NCI-H526 (cell line): ENCODE measurements around the gene CDC42SE1.

ENCODE experiments used
- DNase-seq, 2 experiments: peaks; one replicate each; lab custom pipeline; 2025; lab: John Stamatoyannopoulos, UW

CDC42SE1 gene

GRCh38 chr1:151051356-151052009, 7.9 kb downstream of the CDC42SE1 start:
- DNase-seq, result peak in 1 of 2 experiments; percentile 31

GRCh38 chr1:151050051-151050688, 9.3 kb downstream of the CDC42SE1 start:
- DNase-seq, result no peak

DNA sequence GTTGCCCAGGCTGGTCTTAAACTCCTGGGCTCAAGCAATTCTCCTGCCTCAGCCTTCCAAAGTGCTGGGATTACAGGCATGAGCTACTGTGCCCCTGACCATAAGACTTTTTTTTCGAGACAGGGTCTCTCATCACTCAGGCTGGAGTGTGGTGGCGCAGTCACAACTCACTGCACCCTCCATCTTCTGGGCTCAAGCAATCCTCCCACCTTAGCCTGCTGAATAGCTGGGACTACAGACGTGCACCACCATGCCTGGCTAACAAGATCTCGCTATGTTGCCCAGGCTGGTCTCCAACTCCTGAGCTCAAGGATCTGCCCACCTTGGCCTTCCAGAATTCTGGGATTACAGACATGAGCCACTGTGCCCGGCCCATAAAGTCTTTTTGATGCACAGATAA, 10.0 kb downstream of the CDC42SE1 start:
- DNase-seq, result no peak

DNA sequence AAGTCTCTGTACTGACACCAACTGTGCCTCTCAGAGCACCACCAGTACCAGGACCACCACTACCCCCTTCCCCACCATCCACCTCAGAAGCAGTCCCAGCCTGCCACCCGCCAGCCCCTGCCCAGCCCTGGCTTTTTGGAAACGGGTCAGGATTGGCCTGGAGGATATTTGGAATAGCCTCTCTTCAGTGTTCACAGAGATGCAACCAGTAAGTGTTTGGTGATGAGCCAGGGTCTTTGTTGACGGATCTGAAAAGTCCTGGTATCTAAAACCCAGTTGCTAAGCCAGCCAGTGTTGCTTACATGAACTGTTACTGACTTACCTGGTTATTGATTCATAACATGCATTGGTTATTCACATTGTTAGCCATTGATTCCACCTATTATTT, 10.8 kb downstream of the CDC42SE1 start:
- DNase-seq, result no peak

DNA sequence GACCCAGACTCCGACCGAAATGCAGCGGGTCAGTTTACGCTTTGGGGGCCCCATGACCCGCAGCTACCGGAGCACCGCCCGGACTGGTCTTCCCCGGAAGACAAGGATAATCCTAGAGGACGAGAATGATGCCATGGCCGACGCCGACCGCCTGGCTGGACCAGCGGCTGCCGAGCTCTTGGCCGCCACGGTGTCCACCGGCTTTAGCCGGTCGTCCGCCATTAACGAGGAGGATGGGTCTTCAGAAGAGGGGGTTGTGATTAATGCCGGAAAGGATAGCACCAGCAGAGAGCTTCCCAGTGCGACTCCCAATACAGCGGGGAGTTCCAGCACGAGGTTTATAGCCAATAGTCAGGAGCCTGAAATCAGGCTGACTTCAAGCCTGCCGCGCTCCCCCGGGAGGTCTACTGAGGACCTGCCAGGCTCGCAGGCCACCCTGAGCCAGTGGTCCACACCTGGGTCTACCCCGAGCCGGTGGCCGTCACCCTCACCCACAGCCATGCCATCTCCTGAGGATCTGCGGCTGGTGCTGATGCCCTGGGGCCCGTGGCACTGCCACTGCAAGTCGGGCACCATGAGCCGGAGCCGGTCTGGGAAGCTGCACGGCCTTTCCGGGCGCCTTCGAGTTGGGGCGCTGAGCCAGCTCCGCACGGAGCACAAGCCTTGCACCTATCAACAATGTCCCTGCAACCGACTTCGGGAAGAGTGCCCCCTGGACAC, 11.3 kb downstream of the CDC42SE1 start:
- DNase-seq, result peak; percentile 84 to 94

DNA sequence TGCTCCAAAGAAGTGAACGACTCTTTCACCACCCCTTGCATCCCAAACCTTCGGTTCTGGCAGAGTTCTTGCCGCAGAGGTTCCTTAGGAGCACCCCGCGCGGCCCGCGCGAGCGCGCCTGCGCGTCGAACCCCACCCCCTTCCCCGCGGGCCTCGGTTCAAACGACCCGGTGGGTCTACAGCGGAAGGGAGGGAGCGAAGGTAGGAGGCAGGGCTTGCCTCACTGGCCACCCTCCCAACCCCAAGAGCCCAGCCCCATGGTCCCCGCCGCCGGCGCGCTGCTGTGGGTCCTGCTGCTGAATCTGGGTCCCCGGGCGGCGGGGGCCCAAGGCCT, 11.9 kb downstream of the CDC42SE1 start, which contains the start of gene C1orf56:
C1orf56 (plus strand) TSS at position 161 of the 334 bp plus-strand sequence; CDS start at position 258, 97 bp downstream.
- peak; percentile 80 to 97 for DNase-seq

DNA sequence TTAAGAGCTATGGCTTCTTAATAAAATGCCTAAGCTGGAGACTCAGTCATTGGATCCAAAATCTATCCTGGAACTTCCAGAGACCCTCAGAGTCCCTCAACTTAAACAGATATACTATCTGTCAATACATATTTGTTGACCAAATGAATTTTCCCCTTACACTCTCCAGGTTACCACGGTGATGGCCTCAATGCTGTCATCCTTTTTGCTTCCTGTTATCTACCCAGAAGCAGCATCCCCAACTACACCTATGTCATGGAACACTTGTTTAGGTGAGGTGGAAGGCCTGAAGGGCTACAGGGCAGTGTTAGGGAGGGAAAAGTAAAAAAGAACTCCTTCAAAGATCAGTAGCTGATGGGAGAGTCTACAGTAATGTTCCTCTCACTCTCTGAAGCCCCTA, 16.3 kb downstream of the CDC42SE1 start:
- no peak for DNase-seq

DNA sequence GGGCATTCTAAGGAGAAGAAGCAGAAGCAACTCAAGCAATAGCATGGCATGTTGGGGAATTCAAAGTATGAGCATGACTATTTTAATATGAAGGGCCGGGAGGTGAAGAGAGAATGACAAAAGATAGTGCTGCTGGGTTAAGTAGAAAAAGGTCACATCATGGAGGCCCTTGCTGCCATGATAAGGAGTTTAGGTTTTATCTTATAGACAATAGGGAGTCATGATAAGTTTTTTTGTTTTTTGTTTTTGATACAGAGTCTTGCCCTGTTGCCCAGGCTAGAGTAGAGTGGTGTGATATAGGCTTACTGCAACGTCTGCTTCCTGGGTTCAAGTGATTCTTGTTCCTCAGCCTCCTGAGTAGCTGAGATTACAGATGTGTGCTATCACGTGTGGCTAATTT, 19.9 kb downstream of the CDC42SE1 start:
- no peak for DNase-seq

GRCh38 chr1:151037032-151037431, 22.4 kb downstream of the CDC42SE1 start:
- no peak for DNase-seq

DNA sequence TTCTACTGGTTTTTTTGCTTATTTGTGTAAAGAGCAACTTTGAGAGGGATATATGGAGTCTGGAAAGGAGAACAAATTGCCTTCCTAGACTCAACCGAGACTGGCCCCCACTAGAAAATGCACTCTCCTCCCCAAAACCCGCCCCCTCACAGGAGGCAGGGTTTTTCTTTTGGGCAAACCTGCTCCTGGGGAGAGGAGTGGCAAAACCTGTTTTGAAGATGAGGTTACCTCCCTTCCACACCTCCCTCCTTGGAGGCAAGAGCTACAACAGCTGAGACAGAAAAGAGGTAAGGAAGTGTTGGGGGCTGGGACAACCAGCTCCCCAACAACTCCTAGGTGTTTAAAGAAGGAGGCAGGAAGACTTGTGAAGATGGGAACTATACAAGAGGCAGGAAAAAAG, 23.1 kb downstream of the CDC42SE1 start, which contains the start of gene BNIPL:
BNIPL (plus strand) TSS at position 231 of the 400 bp plus-strand sequence; CDS start at position 371, 140 bp downstream.
- DNase-seq, result no peak

- DNase-seq, result no peak
Observed at GRCh38 chr1:151035167-151035566, 24.3 kb downstream of the CDC42SE1 start.

DNA sequence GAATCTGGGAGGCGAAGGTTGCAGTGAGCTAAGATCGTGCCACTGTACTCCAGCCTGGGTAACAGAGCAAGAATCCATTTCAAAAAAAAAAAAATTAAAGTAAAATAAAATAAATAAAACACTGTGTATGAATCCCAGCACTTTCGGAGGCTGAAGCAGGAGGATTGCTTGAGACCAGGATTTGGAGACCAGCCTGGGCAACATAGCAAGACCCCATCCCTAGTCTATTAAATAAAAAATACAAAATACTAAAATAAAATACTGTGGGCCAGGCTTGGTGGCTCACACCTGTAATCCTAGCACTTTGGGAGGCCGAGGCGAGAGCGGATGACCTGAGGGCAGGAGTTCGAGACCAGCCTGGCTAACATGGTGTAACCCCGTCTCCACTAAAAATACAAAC, 27.3 kb downstream of the CDC42SE1 start:
- no peak for DNase-seq

DNA sequence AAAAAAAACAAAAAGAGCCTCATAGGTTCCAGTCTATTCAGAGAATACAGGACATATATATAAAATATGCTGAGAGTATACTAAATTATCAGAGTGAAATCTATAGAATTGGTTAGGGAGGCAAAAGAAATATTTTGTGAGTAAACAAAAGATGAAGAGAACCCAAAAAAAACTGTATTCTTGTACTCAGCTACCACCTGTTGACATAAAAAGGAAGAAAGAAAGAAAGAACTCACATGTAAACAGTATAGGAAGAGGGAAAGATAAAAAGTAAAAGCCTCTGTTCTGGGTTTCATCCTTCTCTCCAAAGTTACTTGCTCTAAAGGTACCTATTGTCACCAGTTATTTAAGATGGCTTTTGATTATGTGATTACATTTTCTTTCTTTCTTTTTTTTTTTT, 33.0 kb downstream of the CDC42SE1 start:
- DNase-seq, result no peak

GRCh38 chr1:151024540-151025146, 34.8 kb downstream of the CDC42SE1 start:
- DNase-seq, result peak; percentile 79 to 93

GRCh38 chr1:151013518-151013917, 45.9 kb downstream of the CDC42SE1 start:
- DNase-seq, result no peak

DNA sequence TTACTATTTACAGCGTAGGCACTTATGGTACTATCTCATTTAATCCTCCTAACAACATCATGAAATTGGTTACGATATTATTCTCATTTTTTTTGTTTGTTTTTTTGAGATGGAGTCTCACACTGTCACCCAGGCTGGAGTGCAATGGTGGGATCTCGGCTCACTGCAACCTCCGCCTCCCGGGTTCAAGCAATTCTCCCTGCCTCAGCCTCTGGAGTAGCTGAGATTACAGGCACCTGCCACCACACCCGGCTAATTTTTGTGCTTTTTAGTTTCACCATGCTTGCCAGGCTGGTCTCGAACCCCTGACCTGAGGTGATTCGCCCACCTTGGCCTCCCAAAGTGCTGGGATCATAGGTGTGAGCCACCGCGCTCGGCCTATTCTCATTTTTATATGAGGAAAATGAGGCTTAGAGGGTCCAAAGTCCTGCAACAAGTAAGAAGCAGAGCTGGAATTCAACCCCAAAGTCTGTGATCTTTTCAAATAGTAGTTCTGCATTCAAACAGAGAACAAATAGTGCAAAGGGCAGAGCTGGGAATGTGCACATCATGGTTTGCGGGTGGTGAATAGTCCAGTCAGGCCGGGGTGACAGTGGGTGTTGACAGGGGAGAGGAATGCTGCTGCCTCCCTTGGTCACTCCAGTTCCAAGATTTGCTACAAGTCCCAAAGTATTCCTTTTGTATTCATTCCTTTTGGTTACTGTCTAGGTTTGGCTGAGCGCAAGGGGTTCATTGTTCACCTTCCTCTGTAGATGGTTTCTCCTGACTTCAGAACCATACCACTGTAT, 46.5 kb downstream of the CDC42SE1 start:
- DNase-seq, result no peak

GRCh38 chr1:151011154-151011850, 48.1 kb downstream of the CDC42SE1 start:
- no peak for DNase-seq

GRCh38 chr1:151010346-151010726, 49.1 kb downstream of the CDC42SE1 start:
- no peak for DNase-seq

- DNase-seq, result no peak
Observed at GRCh38 chr1:151009674-151010345, 49.6 kb downstream of the CDC42SE1 start.

GRCh38 chr1:151009206-151009587, 50.2 kb downstream of the CDC42SE1 start:
- DNase-seq, result no peak
